ENCODE measurements around the gene OR13J1. TPM values are rescaled to one million over a fixed set of nuclear protein-coding genes. Genes with fewer than 3 reads are reported as not detected.
A peak's percentile ranks its signal among the peaks of the same experiment; 100 is the strongest.

Gene OR13J1
- total RNA-seq, 1 donor from 2014 or later: not detected

DNA sequence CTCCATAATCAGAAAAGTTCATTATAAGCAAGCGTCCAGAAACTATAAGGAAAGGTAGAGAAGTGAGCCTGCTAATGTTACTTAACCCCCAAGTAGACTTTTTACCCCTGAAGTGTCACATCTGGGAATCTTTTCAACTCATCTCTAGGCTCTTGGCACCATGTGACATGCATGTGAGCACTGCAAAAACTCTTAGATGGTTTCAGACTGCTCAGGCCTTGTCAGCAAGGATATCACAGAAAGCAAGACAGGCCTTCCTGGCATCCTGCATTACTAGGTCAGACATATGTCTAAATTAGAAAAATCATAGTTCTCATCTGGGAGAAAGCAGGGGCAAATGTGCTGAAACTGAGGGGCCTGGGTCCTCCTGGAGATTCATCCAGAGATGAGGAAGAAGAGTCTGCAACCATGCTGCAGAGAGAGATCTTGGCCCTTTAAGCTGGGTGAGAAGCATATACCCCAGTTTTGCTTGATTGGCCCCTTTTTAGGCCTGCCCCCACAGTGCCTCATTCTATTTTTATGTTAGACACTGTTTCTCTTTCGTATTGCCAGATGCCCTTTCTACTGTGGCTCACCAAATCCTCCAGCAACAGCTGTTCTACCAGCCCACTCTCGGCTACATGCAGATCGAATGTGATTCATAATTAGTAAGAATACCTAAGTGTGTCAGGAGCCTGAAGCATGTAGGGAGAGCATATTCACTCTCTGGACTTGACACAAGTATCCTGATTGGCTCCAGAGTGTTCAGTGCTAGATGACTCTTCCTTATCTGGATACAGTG is 22.2 kb downstream of the OR13J1 start:
- H3K27ac ChIP-seq: no peak overlapping the region
- H3K36me3 ChIP-seq: no peaks in the 10 kb centered on the region
- TF ChIP-seq, protein P1, sequence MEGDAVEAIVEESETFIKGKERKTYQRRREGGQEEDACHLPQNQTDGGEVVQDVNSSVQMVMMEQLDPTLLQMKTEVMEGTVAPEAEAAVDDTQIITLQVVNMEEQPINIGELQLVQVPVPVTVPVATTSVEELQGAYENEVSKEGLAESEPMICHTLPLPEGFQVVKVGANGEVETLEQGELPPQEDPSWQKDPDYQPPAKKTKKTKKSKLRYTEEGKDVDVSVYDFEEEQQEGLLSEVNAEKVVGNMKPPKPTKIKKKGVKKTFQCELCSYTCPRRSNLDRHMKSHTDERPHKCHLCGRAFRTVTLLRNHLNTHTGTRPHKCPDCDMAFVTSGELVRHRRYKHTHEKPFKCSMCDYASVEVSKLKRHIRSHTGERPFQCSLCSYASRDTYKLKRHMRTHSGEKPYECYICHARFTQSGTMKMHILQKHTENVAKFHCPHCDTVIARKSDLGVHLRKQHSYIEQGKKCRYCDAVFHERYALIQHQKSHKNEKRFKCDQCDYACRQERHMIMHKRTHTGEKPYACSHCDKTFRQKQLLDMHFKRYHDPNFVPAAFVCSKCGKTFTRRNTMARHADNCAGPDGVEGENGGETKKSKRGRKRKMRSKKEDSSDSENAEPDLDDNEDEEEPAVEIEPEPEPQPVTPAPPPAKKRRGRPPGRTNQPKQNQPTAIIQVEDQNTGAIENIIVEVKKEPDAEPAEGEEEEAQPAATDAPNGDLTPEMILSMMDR (IDR thresholded peaks at IDR 0.05): no peak
- DNase-seq (no peak), ATAC-seq (no peak)
- peaks cover 25% of the 10 kb centered on the region for H3K4me1 ChIP-seq
- intact Hi-C loops (cut with DNase I): no loop called here
- no peaks in the 10 kb centered on the region for H3K9me3 ChIP-seq
- no peak overlapping the region for H3K4me3 ChIP-seq
- H3K27me3 ChIP-seq: no peaks in the 10 kb centered on the region

DNA sequence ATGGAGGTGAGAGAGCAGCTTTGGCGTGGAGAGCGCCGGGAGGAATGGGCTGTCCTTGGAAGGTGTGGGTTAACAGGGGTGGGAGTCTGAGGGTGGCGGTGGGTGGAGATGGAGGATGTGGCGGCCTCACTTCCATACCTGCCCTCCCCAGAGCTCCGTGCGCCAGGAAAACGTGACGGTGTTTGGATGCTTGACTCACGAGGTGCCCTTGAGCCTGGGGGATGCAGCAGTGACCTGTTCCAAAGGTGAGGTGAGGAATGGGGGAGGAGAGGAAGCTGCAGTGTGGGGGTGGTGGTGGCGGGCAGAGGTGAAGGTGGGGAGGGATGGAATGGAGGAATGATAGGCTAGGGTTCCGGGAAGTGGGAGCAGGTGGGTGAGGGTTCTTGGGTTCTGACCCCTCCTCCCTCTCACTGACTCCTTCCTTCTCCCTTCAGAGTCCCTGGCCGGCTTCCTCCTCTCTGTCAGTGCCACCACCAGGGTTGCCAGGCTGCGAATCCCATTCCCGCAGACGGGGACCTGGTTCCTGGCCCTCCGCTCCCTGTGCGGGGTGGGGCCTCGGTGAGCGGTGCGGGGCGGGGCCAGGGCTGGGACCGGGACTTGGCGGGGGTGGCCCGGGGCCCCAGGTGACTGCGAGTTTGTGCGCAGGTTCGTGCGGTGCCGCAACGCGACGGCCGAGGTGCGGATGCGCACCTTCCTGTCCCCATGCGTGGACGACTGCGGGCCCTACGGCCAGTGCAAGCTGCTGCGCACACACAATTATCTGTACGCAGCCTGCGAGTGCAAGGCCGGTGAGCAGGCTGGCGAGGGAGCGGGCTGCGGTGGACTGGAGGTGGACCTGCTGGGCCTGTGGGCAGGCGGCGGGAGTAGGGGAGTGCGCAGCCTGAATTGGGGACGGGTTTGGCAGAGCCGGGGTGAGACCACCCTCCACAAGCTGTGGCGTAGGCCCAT is 24.1 kb downstream of the OR13J1 start:
- Histone ChIP-seq H3K4me1 (peaks cover 33% of the 10 kb centered on the region), H3K27ac (peak overlapping the region; percentile 63), H3K36me3 (no peaks in the 10 kb centered on the region), H3K27me3 (no peaks in the 10 kb centered on the region), H3K9me3 (no peaks in the 10 kb centered on the region), H3K4me3 (peak overlapping the region; percentile 17)
- DNase-seq (peak; percentile 74), ATAC-seq (peak; percentile 66)
- TF ChIP-seq, protein P1 (IDR thresholded peaks at IDR 0.05): no peak
- intact Hi-C loops (cut with DNase I): no loop called here

DNA sequence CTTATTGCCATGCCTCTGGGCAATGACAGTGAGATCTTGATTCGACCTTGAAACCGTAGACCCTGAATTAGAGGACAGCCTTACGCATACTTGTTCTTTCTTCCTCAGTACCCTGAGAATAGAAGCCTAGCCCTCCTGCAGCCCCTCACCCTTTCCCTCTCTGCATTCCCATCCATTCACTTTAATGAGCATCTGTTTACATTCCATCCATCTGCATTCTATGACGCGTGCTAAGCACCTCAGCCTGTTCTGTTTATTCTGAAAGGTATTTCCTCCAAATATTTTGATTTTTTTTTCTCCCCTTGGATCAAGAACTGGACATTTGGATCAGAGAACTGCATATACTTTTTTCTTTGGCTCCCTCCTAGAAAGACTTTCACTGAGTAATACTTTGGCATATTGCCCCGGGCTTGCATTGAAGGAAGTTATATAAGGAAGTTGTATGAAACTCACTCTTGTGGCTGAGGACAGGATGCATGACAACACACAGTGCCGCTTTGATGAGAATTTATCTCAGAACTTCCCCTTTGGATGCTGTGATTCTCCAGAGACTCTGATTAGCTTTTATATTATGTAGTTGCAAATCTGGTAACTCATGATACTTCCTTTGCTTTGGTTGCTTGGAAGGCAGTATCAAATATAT is 25.5 kb downstream of the OR13J1 start:
- H3K27ac ChIP-seq: peak overlapping the region; percentile 63
- no peaks in the 10 kb centered on the region for H3K27me3 ChIP-seq
- intact Hi-C loops (cut with DNase I): no loop called here
- TF ChIP-seq, protein P1 (IDR thresholded peaks at IDR 0.05): no peak
- no peaks in the 10 kb centered on the region for H3K36me3 ChIP-seq
- H3K4me3 ChIP-seq: no peak overlapping the region
- no peak for DNase-seq
- H3K9me3 ChIP-seq: no peaks in the 10 kb centered on the region
- peaks cover 33% of the 10 kb centered on the region for H3K4me1 ChIP-seq
- peak; percentile 82 for ATAC-seq

DNA sequence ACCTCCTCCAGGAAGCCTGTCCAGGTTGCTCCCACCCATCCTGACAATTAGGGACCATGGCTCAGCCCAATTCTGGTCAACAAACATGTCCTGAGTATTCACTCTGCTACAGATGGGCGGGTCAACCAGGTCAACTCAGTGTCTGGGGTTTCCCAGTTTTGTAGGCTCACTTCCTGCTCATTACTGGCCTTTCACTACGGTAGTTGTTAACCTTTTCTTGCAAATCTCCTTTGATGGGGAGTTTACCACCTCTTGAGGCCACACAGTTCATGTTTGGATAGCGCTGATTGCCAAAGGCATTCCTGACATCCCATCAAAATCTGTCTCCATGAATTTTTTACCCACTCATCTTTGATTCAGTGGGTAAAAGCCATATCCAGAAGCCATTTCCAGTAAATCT is 27.4 kb downstream of the OR13J1 start:
- no peak for ATAC-seq
- H3K27me3 ChIP-seq: no peaks in the 10 kb centered on the region
- intact Hi-C loops (cut with DNase I): no loop called here
- H3K9me3 ChIP-seq: no peaks in the 10 kb centered on the region
- TF ChIP-seq, protein P1 (IDR thresholded peaks at IDR 0.05): no peak
- peaks cover 33% of the 10 kb centered on the region for H3K4me1 ChIP-seq
- no peak overlapping the region for H3K27ac ChIP-seq
- no peak overlapping the region for H3K4me3 ChIP-seq
- H3K36me3 ChIP-seq: no peaks in the 10 kb centered on the region
- DNase-seq: no peak

DNA sequence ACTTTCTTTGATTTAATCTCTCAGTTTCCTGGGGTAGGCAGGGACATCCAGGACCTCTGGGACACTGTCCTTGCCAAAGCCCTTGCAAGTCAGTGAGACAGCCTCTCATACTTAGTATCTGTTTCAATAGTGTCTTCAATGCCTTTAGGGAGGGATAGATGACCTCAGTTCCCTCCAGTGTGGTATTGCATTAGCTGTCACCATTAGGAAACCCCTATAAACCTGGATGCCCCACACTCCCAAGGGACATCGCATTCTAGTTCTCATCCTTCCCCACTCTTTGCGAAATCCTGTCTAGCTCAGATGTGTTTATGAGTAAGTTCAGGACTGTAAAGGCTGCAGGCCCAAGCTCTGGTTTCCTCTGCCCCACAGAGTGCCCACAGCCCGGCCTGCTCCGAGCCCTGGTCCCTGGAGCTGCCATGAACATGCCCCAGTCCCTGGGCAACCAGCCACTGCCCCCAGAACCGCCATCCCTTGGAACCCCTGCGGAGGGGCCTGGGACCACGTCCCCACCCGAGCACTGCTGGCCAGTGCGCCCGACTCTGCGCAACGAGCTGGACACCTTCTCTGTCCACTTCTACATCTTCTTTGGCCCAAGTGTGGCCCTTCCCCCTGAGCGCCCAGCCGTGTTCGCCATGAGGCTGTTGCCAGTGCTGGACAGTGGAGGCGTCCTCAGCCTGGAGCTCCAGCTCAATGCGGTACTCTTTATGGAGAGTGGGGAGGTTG is 28.0 kb downstream of the OR13J1 start:
- no peaks in the 10 kb centered on the region for H3K9me3 ChIP-seq
- intact Hi-C loops (cut with DNase I): no loop called here
- no peak overlapping the region for H3K4me3 ChIP-seq
- no peak overlapping the region for H3K27ac ChIP-seq
- DNase-seq: no peak
- ATAC-seq: no peak
- TF ChIP-seq, protein P1 (IDR thresholded peaks at IDR 0.05): no peak
- no peaks in the 10 kb centered on the region for H3K36me3 ChIP-seq
- H3K27me3 ChIP-seq: no peaks in the 10 kb centered on the region
- H3K4me1 ChIP-seq: peaks cover 33% of the 10 kb centered on the region
